GM12874 (cell line): ENCODE data around the gene KCNB1.

Source experiments
- CTCF ChIP-seq: IDR thresholded peaks from 2 replicates; pipeline ENCODE4 v1.5.1; 2011; ENCODE audit warnings: low read depth, mild to moderate bottlenecking, control low read depth, low read length, moderate library complexity; ENCODE audit not compliant: insufficient read depth

Gene KCNB1

DNA sequence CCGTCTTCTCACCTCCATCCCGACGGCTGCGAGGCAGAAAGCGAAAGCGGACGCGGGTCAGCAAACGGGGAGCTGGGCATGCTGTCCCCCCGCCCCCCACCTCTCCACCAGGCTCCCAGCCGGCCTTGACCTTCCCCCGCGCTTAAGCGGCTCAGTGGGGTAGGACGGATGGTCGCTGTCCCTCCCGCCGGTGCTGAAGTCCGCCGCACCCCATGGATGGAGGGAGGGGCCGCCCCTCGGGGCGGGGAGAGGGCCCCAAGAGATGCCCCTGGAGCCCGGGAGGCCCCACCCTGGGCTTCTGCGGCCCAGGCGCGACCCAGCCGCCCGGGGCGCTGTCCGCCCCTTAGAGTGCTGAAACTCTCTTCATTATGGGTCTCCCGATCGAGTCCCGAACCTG, at the start of gene KCNB1:
KCNB1 (minus strand) TSS at position 48 of the 397 bp plus-strand sequence. CDS start 188 bp downstream, outside the sequence.
- TF ChIP-seq CTCF: no peak

- TF ChIP-seq CTCF: no peak
Measured at GRCh38 chr20:49529470-49529869, 47.0 kb upstream of the KCNB1 start.

DNA sequence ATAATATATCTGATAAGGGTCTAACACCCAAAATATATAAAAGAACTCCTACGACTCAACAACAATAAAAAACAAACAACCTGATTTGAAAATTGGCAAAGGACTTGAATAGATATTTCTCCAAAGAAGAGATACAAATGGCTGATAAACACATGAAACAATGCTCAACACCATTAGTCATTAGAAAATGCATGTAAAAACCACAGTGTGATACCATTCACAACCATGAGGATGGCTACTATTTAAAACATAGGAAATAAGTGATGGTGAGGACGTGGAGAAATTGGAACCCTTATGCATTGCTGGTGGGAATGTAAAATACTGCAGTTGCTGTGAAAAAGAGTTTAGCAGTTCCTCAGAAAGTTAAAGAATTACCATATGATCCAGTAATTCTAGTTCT, 44.1 kb upstream of the KCNB1 start:
- TF ChIP-seq CTCF: no peak

- TF ChIP-seq CTCF: no peak
Measured at GRCh38 chr20:49526056-49526455, 43.6 kb upstream of the KCNB1 start.

GRCh38 chr20:49523767-49524360, 41.4 kb upstream of the KCNB1 start:
- TF ChIP-seq CTCF: no peak

- no peak for TF ChIP-seq CTCF
Measured at GRCh38 chr20:49521356-49521755, 38.9 kb upstream of the KCNB1 start.

- no peak for TF ChIP-seq CTCF
Measured at GRCh38 chr20:49519777-49520359, 37.4 kb upstream of the KCNB1 start.
